AG09309 (cell line): ENCODE results near the gene CYP26C1.

Source experiments
- DNase-seq: peaks from one replicate; pipeline ENCODE4 v3.0.0-alpha.2; 2010; ENCODE audit warnings: low read depth
- H3K4me3 ChIP-seq: 2 replicates; pipeline ENCODE4 v1.5.1; 2011; ENCODE audit warnings: mild to moderate bottlenecking, low read depth, low read length, moderate library complexity; ENCODE audit not compliant: control insufficient read depth
- CTCF ChIP-seq: IDR thresholded peaks from 2 replicates; pipeline ENCODE4 v1.5.1; 2011; ENCODE audit warnings: mild to moderate bottlenecking, low read depth, low read length, inconsistent platforms; ENCODE audit not compliant: insufficient read depth, control insufficient read depth; ENCODE audit errors: missing control alignments

Gene CYP26C1

GRCh38 chr10:93059975-93060886, at the start of gene CYP26C1:
Gene CYP26C1, plus strand, starts transcription at chr10:93060798. Its CDS starts 466 bp downstream, at chr10:93061264.
- TF ChIP-seq CTCF, result no peak
- H3K4me3 ChIP-seq, result no peak within 1 kb of the TSS

GRCh38 chr10:93015722-93016121, 44.9 kb upstream of the CYP26C1 start:
- no peak for TF ChIP-seq CTCF
- no peak for DNase-seq
- no peak overlapping the region for H3K4me3 ChIP-seq

More at GRCh38 chr10:93059975-93060886, at the start of gene CYP26C1:
- DNase-seq, result no peak

- no peak for TF ChIP-seq CTCF
- H3K4me3 ChIP-seq, result no peak overlapping the region
- no peak for DNase-seq
Observed at GRCh38 chr10:93023013-93023650, 37.5 kb upstream of the CYP26C1 start.

- no peak overlapping the region for H3K4me3 ChIP-seq
- no peak for DNase-seq
- TF ChIP-seq CTCF, result no peak
Observed at GRCh38 chr10:93026072-93026471, 34.5 kb upstream of the CYP26C1 start.

- DNase-seq, result no peak
- no peak for TF ChIP-seq CTCF
- no peak overlapping the region for H3K4me3 ChIP-seq
Observed at GRCh38 chr10:93027508-93027907, 33.1 kb upstream of the CYP26C1 start.

GRCh38 chr10:93028883-93029282, 31.7 kb upstream of the CYP26C1 start:
- no peak for TF ChIP-seq CTCF
- DNase-seq, result no peak
- no peak overlapping the region for H3K4me3 ChIP-seq
